SK-N-SH treated with all-trans-retinoic acid at 6 μM for 48 hours (cell line): ENCODE data around the gene DDIT3.
A peak's percentile ranks its signal among the peaks of the same experiment; 100 is the strongest.

ENCODE experiments used
- ATAC-seq: fragments of 200-7000 bp; cut with Tn5 transposase; 3 replicates; pipeline ENCODE4 v1.9.1; 2020; ENCODE audit warnings: mild to moderate bottlenecking, moderate library complexity
- ARNTL ChIP-seq: fragments of 450-650 bp; formaldehyde crosslinking; IDR thresholded peaks from 2 replicates; pipeline ENCODE4 v1.5.0; 2020; ENCODE audit warnings: low read depth, mild to moderate bottlenecking, moderate library complexity, borderline replicate concordance
- ESRRG ChIP-seq: fragments of 250-450 bp; sonication (Bioruptor Pico); IDR thresholded peaks from 2 replicates; pipeline ENCODE4 v1.6.1; 2021; ENCODE audit warnings: mild to moderate bottlenecking
- GLIS3 ChIP-seq: fragments of 250-450 bp; sonication (Bioruptor Pico); IDR thresholded peaks from 2 replicates; pipeline ENCODE4 v1.5.0; 2020; ENCODE audit warnings: mild to moderate bottlenecking, moderate library complexity
- ISL1 ChIP-seq: fragments of 250-450 bp; sonication (Bioruptor Pico); IDR thresholded peaks from 2 replicates; pipeline ENCODE4 v2.1.2; 2022; ENCODE audit warnings: mild to moderate bottlenecking, moderate library complexity
- OSR1 ChIP-seq: fragments of 250-450 bp; sonication (Bioruptor Pico); IDR thresholded peaks from 2 replicates; pipeline ENCODE4 v1.8.0; 2022; ENCODE audit warnings: moderate library complexity, mild to moderate bottlenecking, inconsistent platforms
- PPARA ChIP-seq: fragments of 250-450 bp; sonication (Bioruptor Pico); IDR thresholded peaks from 2 replicates; pipeline ENCODE4 v1.5.0; 2020; ENCODE audit warnings: mild to moderate bottlenecking, borderline replicate concordance
- RARB ChIP-seq: fragments of 250-450 bp; sonication (Bioruptor Pico); IDR thresholded peaks from 2 replicates; pipeline ENCODE4 v1.8.0; 2021; ENCODE audit warnings: mild to moderate bottlenecking, moderate library complexity
- SNAI2 ChIP-seq: fragments of 250-450 bp; sonication (Bioruptor Pico); IDR thresholded peaks from 2 replicates; pipeline ENCODE4 v1.5.0; 2020; ENCODE audit warnings: mild to moderate bottlenecking, moderate library complexity
- TCF4 ChIP-seq: fragments of 250-450 bp; sonication (Bioruptor Pico); IDR thresholded peaks from 2 replicates; pipeline ENCODE4 v1.8.0; 2021; ENCODE audit warnings: mild to moderate bottlenecking, moderate library complexity, borderline replicate concordance
- TOX ChIP-seq: fragments of 250-450 bp; sonication (Bioruptor Pico); IDR thresholded peaks from 2 replicates; pipeline ENCODE4 v1.8.0; 2021; ENCODE audit warnings: mild to moderate bottlenecking, moderate library complexity, borderline replicate concordance
- ZC3H10 ChIP-seq: fragments of 250-450 bp; sonication (Bioruptor Pico); IDR thresholded peaks from 2 replicates; pipeline ENCODE4 v1.5.1; 2021; ENCODE audit warnings: mild to moderate bottlenecking, moderate library complexity
- ZFP3 ChIP-seq: fragments of 250-450 bp; sonication (Bioruptor Pico); IDR thresholded peaks from 2 replicates; pipeline ENCODE4 v1.5.0; 2020; ENCODE audit warnings: mild to moderate bottlenecking, moderate library complexity
- ZFP30 ChIP-seq: fragments of 450-650 bp; formaldehyde crosslinking; IDR thresholded peaks from 2 replicates; pipeline ENCODE4 v1.5.0; 2022; ENCODE audit warnings: mild to moderate bottlenecking, moderate library complexity
- ZNF565 ChIP-seq: fragments of 450-650 bp; formaldehyde crosslinking; conservative IDR thresholded peaks from 2 replicates; pipeline ENCODE4 v1.5.0; 2020; ENCODE audit warnings: low read depth, mild to moderate bottlenecking, moderate library complexity
- ZNF70 ChIP-seq: fragments of 450-650 bp; formaldehyde crosslinking; IDR thresholded peaks from 2 replicates; pipeline ENCODE4 v1.5.0; 2020; ENCODE audit warnings: mild to moderate bottlenecking, moderate library complexity
- ZNF8 ChIP-seq: fragments of 450-650 bp; formaldehyde crosslinking; IDR thresholded peaks from 2 replicates; pipeline ENCODE4 v1.5.0; 2020; ENCODE audit warnings: mild to moderate bottlenecking, moderate library complexity
- TF ChIP-seq, protein P1 (sequence below): fragments of 250-450 bp; sonication (Bioruptor Pico); IDR thresholded peaks from 2 replicates; pipeline ENCODE4 v1.5.1; 2021; ENCODE audit warnings: mild to moderate bottlenecking, moderate library complexity
- TF ChIP-seq, protein P2 (sequence below): fragments of 250-450 bp; sonication (Bioruptor Pico); IDR thresholded peaks from 2 replicates; pipeline ENCODE4 v1.5.0; 2020; ENCODE audit warnings: mild to moderate bottlenecking, moderate library complexity
- TF ChIP-seq, protein P3 (sequence below): fragments of 250-450 bp; sonication (Bioruptor Pico); IDR thresholded peaks from 2 replicates; pipeline ENCODE4 v1.8.0; 2021; ENCODE audit warnings: low read depth, mild to moderate bottlenecking, moderate library complexity, borderline replicate concordance

Gene DDIT3

DNA sequence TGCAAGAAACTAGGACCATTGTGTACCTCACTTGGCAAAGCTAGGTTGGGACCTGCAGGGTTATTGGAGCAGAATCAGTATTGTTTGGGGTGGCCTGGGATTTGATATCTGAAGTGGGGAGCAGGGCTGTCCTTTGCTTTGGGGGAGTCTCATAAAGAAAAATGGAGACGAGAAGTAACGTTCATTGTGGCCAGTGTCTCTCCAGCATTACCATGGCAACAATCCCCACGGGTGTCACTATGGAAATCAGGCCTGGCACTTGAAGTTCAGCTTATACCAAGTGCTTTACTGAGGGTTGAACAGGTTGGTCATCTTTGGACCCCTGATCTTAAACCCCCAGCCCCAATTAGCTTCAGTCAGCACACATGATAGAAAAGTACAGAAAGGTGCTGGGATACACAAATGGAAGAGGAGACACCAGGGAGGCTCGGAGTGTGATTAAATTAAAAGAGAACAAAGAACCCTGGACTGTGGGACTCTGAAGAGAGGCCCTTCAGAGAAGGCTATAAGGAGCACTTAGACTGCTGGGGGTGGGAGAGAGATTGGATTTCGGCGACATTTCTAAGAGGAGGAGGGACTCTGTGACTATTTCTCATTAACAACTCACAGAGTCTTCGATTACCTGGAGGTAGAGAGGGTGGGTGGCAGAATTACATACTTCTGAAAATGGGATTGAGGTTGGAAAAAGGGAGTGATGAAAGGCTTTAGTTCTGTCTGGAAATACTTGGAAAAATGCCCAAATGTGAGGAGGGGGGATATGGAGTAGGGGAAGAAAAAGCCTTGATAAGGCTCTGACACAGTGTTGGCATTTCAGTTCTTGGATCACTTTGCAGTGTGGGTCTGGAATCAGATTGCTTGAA, 33.3 kb upstream of the DDIT3 start (continued):
- TF ChIP-seq, protein P1, sequence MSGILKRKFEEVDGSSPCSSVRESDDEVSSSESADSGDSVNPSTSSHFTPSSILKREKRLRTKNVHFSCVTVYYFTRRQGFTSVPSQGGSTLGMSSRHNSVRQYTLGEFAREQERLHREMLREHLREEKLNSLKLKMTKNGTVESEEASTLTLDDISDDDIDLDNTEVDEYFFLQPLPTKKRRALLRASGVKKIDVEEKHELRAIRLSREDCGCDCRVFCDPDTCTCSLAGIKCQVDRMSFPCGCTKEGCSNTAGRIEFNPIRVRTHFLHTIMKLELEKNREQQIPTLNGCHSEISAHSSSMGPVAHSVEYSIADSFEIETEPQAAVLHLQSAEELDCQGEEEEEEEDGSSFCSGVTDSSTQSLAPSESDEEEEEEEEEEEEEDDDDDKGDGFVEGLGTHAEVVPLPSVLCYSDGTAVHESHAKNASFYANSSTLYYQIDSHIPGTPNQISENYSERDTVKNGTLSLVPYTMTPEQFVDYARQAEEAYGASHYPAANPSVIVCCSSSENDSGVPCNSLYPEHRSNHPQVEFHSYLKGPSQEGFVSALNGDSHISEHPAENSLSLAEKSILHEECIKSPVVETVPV (CRISPR knock-in tag) = no peak
- TF ChIP-seq ZNF70 (CRISPR knock-in tag) = no peak
- TF ChIP-seq ZC3H10 (CRISPR knock-in tag) = no peak
- TF ChIP-seq, all 23 proteins: peak for 0

DNA sequence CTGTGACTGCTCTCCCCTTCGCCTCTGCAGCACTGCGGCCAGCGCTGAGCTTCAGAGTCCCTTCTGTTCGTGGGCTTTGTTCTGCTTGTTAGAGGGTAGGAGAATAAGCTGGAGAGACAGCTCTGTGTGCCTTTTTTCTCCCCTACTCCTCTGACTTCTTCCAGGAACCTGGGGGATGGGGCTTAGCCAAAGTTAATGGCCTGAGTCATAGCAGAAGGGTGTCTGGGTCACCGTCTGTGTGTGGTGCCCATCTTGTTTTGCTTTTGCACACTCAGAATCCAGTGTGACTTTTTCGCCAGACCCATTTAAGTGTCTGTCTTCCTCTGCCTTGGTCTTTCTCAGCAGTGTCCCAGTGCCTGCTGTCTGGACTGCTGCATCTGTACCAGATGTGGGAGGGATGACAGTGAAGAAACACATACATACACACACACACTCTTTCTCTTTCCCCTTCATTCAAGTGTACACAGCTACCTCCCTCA, 32.6 kb upstream of the DDIT3 start:
- TF ChIP-seq ZFP3 (CRISPR knock-in tag) (no peak), SNAI2 (no peak), ZC3H10 (CRISPR knock-in tag) (no peak)
- TF ChIP-seq, protein P2, sequence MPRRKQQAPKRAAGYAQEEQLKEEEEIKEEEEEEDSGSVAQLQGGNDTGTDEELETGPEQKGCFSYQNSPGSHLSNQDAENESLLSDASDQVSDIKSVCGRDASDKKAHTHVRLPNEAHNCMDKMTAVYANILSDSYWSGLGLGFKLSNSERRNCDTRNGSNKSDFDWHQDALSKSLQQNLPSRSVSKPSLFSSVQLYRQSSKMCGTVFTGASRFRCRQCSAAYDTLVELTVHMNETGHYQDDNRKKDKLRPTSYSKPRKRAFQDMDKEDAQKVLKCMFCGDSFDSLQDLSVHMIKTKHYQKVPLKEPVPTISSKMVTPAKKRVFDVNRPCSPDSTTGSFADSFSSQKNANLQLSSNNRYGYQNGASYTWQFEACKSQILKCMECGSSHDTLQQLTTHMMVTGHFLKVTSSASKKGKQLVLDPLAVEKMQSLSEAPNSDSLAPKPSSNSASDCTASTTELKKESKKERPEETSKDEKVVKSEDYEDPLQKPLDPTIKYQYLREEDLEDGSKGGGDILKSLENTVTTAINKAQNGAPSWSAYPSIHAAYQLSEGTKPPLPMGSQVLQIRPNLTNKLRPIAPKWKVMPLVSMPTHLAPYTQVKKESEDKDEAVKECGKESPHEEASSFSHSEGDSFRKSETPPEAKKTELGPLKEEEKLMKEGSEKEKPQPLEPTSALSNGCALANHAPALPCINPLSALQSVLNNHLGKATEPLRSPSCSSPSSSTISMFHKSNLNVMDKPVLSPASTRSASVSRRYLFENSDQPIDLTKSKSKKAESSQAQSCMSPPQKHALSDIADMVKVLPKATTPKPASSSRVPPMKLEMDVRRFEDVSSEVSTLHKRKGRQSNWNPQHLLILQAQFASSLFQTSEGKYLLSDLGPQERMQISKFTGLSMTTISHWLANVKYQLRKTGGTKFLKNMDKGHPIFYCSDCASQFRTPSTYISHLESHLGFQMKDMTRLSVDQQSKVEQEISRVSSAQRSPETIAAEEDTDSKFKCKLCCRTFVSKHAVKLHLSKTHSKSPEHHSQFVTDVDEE (CRISPR knock-in tag) = no peak
- peak; percentile 11; the same call in 2 of the 3 replicates for ATAC-seq

DNA sequence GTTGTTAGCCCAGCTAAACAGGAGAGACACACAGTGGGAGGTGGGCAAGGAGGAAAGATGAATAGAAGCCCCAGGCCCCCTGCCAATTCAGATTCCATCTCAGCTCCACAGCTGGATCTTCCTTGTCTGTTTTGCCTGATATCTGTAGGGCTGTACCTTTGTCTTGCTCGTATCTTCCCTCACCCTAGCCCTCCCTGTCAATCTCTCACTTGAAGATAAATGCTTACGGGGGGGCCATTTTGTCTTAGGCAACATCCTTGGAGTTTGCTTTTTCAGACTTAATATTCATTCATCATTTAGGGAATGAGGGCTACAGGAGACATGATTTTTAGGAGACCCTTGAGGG, 32.0 kb upstream of the DDIT3 start:
- no peak for ATAC-seq
- no peak for TF ChIP-seq ARNTL
- TF ChIP-seq ZNF565 (CRISPR knock-in tag) = no peak
- TF ChIP-seq, protein P3, sequence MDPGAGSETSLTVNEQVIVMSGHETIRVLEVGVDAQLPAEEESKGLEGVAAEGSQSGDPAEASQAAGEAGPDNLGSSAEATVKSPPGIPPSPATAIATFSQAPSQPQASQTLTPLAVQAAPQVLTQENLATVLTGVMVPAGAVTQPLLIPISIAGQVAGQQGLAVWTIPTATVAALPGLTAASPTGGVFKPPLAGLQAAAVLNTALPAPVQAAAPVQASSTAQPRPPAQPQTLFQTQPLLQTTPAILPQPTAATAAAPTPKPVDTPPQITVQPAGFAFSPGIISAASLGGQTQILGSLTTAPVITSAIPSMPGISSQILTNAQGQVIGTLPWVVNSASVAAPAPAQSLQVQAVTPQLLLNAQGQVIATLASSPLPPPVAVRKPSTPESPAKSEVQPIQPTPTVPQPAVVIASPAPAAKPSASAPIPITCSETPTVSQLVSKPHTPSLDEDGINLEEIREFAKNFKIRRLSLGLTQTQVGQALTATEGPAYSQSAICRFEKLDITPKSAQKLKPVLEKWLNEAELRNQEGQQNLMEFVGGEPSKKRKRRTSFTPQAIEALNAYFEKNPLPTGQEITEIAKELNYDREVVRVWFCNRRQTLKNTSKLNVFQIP (CRISPR knock-in tag) = no peak
- TF ChIP-seq, protein P2 (CRISPR knock-in tag) = no peak
- TF ChIP-seq ISL1 (CRISPR knock-in tag) = no peak
- no peak for TF ChIP-seq ZFP3 (CRISPR knock-in tag)
- TF ChIP-seq SNAI2 = no peak
- no peak for TF ChIP-seq RARB (CRISPR knock-in tag)
- TF ChIP-seq ZNF70 (CRISPR knock-in tag) = no peak
- no peak for TF ChIP-seq TOX (CRISPR knock-in tag)
- TF ChIP-seq ZC3H10 (CRISPR knock-in tag) = no peak
- TF ChIP-seq TCF4 (CRISPR knock-in tag) = no peak
- no peak for TF ChIP-seq OSR1
- TF ChIP-seq ZNF8 (CRISPR knock-in tag) = no peak
- TF ChIP-seq ZFP30 (CRISPR knock-in tag) = no peak

DNA sequence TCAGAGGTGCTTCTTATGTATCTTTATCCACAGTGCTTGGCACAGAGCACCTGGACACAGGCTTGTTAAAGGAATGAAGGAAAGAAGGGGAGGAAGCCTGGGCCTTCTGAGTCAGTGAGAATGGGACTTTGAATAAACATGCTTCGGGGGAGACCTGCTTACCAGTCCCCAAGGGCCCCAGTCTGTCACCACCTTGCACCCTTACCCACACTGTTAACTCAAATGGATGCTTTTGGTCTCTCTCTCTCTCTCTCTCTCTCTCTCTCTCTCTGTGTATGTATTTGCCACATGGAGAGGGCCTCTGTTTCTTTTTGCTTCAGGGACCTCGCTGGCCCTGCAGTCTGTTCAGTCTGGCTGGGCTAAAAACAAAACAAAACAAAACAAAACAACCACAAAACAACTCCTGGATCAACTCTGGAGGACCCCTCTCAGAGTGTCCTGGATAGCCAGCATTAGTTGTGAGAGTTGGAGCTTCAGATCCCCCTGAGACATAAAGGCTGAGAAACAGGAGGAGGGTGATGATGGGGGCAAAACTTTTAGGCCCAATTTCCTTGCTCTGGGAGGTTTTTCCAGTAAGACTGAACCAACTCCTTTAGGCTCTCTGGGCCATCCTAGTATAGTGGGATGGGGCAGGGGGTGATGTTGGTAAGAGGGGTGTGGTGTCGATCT, 31.5 kb upstream of the DDIT3 start:
- TF ChIP-seq ZFP3 (CRISPR knock-in tag) (no peak), PPARA (CRISPR knock-in tag) (no peak), TCF4 (CRISPR knock-in tag) (no peak), SNAI2 (no peak), ESRRG (CRISPR knock-in tag) (no peak), GLIS3 (CRISPR knock-in tag) (no peak), ZNF565 (CRISPR knock-in tag) (no peak), ZFP30 (CRISPR knock-in tag) (no peak), OSR1 (no peak)
- TF ChIP-seq, protein P2 (CRISPR knock-in tag) = no peak
- TF ChIP-seq, protein P1 (CRISPR knock-in tag) = no peak
- ATAC-seq = no peak
